Neutrophil (primary cell): Measurements from ENCODE around the gene IRF2BPL.
"Not testable (repeated sequence)": the region's sequence is repeated elsewhere in the genome, so short reads cannot be mapped to it uniquely, and the experiment has no call there.

Source experiments
- H3K27ac ChIP-seq: fragments of 200-600 bp; sonication (generic); 2 replicates; pipeline ENCODE4 v1.5.1; 2016; ENCODE audit warnings: mild to moderate bottlenecking, moderate library complexity
- H3K27me3 ChIP-seq: fragments of 200-600 bp; sonication (generic); 2 replicates; pipeline ENCODE4 v1.6.0; 2016; ENCODE audit warnings: mild to moderate bottlenecking
- H3K36me3 ChIP-seq: fragments of 200-600 bp; sonication (generic); 2 replicates; pipeline ENCODE4 v1.5.1; 2017
- H3K4me1 ChIP-seq, 2 experiments: fragments of 200-600 bp in 1 of 2; sonication (generic) in 1 of 2; 1 replicate in 1 of 2; 2 replicates in 1 of 2; pipeline versions ENCODE4 v1.5.1 to v1.6.1; 2013 to 2016; ENCODE audit warnings: low read depth in 1 of 2, low read length in 1 of 2, mild to moderate bottlenecking in 1 of 2, moderate library complexity in 1 of 2; ENCODE audit not compliant: control insufficient read depth in 1 of 2, insufficient read depth in 1 of 2
- H3K4me3 ChIP-seq, 2 experiments: fragments of 200-600 bp in 1 of 2; sonication (generic) in 1 of 2; 1 replicate in 1 of 2; 2 replicates in 1 of 2; pipeline ENCODE4 v1.5.1; 2013 to 2016; ENCODE audit warnings: low read depth in 1 of 2, low read length in 1 of 2, mild to moderate bottlenecking in 1 of 2, moderate library complexity in 1 of 2
- H3K9me3 ChIP-seq: fragments of 200-600 bp; sonication (generic); 2 replicates; pipeline ENCODE4 v1.5.1; 2016
- TF ChIP-seq, protein P1 (sequence below): fragments of 200-600 bp; sonication (generic); IDR thresholded peaks from 2 replicates; pipeline ENCODE4 v1.5.1; 2016; ENCODE audit warnings: antibody characterized with exemption

The IRF2BPL gene

DNA sequence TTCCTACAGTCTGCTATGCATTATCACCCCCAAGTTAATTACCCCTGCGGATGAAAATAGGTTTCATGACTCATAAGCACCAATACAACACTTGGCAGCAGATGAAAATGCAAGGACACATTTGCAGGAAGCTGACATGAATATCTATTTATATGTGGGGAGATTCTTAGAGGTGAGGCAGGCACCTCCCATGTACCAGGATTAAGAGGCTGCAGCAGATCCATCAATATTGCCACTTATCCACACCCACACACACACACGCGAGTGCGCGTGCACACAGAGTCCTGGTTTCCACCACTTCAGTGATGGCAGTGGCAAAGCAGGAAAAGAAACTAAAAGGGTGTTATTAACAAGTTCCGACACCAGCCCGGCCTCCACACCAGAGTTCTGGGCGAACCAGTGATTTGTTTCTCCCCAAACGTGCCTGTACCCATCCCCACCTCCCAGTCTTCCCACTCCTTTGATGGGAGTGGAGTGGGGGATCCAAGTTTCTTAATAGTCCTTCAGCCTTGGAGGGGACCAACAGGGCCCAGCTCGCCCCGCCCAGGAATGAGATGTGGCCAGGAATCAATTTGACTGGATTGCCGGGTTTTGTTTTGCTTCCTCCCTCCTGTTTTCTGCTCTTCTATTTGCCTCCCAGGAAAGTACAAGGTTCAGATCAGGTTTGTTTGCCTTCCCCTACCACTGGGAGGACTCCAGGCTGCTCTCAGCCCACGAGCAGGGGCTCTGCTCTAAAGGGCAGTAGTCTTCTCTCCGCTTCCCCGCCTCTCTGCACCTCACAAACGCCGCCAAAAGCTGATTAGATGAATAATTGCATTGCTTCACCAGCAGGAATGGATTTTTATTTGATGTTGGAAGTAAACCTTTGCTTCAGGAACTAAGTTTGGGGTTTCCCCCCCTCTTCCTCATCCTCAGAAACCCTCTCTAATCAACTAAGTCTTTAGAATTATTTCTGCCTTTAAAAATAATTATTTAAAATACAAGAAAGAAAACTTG lies 5.2 kb downstream of the IRF2BPL start:
- no peaks in the 10 kb centered on the region for H3K27me3 ChIP-seq
- H3K27ac ChIP-seq: no peak overlapping the region
- no peak overlapping the region for H3K4me3 ChIP-seq

GRCh38 chr14:77022236-77022852 lies 6.2 kb downstream of the IRF2BPL start:
- TF ChIP-seq, protein P1, sequence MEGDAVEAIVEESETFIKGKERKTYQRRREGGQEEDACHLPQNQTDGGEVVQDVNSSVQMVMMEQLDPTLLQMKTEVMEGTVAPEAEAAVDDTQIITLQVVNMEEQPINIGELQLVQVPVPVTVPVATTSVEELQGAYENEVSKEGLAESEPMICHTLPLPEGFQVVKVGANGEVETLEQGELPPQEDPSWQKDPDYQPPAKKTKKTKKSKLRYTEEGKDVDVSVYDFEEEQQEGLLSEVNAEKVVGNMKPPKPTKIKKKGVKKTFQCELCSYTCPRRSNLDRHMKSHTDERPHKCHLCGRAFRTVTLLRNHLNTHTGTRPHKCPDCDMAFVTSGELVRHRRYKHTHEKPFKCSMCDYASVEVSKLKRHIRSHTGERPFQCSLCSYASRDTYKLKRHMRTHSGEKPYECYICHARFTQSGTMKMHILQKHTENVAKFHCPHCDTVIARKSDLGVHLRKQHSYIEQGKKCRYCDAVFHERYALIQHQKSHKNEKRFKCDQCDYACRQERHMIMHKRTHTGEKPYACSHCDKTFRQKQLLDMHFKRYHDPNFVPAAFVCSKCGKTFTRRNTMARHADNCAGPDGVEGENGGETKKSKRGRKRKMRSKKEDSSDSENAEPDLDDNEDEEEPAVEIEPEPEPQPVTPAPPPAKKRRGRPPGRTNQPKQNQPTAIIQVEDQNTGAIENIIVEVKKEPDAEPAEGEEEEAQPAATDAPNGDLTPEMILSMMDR: no peak

More for the DNA sequence above, 5.2 kb downstream of the IRF2BPL start:
- Histone ChIP-seq H3K9me3 (no peaks in the 10 kb centered on the region), H3K4me1 (peaks cover 21 to 26% of the 10 kb centered on the region in 2 experiments), H3K36me3 (peaks cover 21% of the 10 kb centered on the region)
- TF ChIP-seq, protein P1: no peak

GRCh38 chr14:77021424-77021823 lies 7.1 kb downstream of the IRF2BPL start:
- Histone ChIP-seq H3K4me1 (peaks cover 18 to 20% of the 10 kb centered on the region in 2 experiments), H3K36me3 (peaks cover 21% of the 10 kb centered on the region)
- H3K4me3 ChIP-seq, H3K27ac ChIP-seq, H3K9me3 ChIP-seq, H3K27me3 ChIP-seq: not testable (repeated sequence)

More at GRCh38 chr14:77022236-77022852, 6.2 kb downstream of the IRF2BPL start:
- H3K9me3 ChIP-seq: no peaks in the 10 kb centered on the region
- peaks cover 21% of the 10 kb centered on the region for H3K36me3 ChIP-seq
- H3K4me1 ChIP-seq: peaks cover 21 to 26% of the 10 kb centered on the region in 2 experiments
- no peak overlapping the region for H3K4me3 ChIP-seq
- no peak overlapping the region for H3K27ac ChIP-seq
- no peaks in the 10 kb centered on the region for H3K27me3 ChIP-seq

GRCh38 chr14:77018785-77019184 lies 9.7 kb downstream of the IRF2BPL start:
- TF ChIP-seq, protein P1: no peak
- Histone ChIP-seq H3K4me3 (no peak overlapping the region), H3K36me3 (no peaks in the 10 kb centered on the region), H3K27ac (no peak overlapping the region), H3K27me3 (no peaks in the 10 kb centered on the region), H3K4me1 (peaks cover 0 to 5% of the 10 kb centered on the region in 2 experiments), H3K9me3 (no peaks in the 10 kb centered on the region)

DNA sequence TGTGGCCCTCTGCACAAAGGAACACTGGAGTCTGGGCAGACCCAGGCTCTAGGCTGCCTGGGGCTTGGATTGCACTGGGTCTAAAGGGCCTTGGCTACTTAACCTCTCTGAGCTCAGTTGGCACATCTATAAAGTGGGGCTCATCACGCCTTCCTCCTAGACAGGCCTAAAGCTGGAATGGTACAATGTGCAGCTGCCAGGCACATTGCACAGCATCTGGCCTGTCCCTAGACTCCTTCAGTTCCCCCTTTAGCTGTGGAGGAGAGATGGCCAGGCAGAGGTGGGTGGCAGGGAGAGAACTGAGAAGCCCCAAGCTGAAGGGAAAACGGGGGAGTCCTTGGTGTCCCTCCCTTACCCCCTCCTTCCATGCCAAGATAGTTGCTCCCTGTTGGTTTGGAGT lies 10.8 kb downstream of the IRF2BPL start:
- Histone ChIP-seq H3K4me1 (peaks cover 0 to 5% of the 10 kb centered on the region in 2 experiments), H3K27me3 (no peaks in the 10 kb centered on the region), H3K9me3 (no peaks in the 10 kb centered on the region), H3K36me3 (no peaks in the 10 kb centered on the region), H3K4me3 (no peak overlapping the region), H3K27ac (no peak overlapping the region)
- TF ChIP-seq, protein P1: no peak

DNA sequence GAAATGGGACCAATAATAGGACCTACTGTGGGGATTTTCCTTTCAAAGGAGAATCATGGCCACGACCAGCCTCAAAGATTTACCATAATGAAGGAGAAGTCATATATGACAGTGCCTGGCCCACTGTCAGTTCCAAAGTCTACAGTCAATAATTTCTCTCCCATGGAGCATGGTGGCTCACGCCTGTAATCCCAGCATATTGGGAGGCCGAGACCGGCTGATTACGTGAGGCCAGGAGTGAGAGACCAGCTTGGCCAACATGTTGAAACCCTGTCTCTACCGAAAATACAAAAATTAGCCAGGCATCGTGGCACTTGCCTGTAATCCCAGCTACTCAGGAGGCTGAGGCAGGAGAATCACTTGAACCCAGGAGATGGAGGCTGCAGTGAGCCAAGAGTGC lies 13.8 kb downstream of the IRF2BPL start:
- no peaks in the 10 kb centered on the region for H3K36me3 ChIP-seq
- H3K4me3 ChIP-seq: no peak overlapping the region
- no peaks in the 10 kb centered on the region for H3K27me3 ChIP-seq
- TF ChIP-seq, protein P1: no peak
- H3K9me3 ChIP-seq: no peaks in the 10 kb centered on the region
- no peak overlapping the region for H3K27ac ChIP-seq
- peaks cover 0 to 5% of the 10 kb centered on the region in 2 experiments for H3K4me1 ChIP-seq
